ENCODE data around the gene NTRK3.

GRCh38 chr15:87863152-87863551, 393.4 kb downstream of the NTRK3 start:
- TF ChIP-seq CTCF (IDR thresholded peaks at IDR 0.05) (no peak), POLR2A (IDR thresholded peaks at IDR 0.05) (no peak), EP300 (IDR thresholded peaks at IDR 0.05) (no peak)

Data from upper lobe of left lung (tissue), 4 donors.